ENCODE results near the gene HCFC1R1.

DNA sequence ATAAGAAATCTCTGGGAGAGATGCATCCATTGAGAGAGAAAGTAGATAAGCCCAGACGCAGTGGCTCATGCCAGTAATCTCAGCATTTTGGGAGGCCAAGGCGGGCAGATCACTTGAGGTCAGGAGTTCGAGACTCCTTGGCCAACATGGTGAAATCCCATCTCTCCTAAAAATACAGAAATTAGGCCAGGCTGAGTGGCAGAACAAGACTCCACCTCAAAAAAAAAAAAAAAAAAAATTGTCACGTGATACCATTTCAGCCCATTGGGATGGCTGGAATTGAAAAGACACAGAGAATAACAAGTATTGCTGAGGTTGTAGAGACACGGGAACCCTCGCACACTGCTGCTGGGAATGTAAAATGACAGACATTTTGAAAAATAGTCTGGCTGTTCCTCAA lies 38.8 kb upstream of the HCFC1R1 start:
- TF ChIP-seq POLR2A (IDR thresholded peaks at IDR 0.05; ENCODE audit: low read length) (no peak), GATA1 (IDR thresholded peaks at IDR 0.05; ENCODE audit: low read depth, low read length) (no peak)
